Common myeloid progenitor, CD34-positive (primary cell): Measurements from ENCODE around the gene BBS12.

Experiments used
- CTCF ChIA-PET: fragments of 350-600 bp; sonication (Branson Sonifier 250); formaldehyde crosslinking; loops from one replicate; lab custom pipeline; 2021; ENCODE audit warnings: antibody characterized with exemption; lab: Charles Lee
- POLR2A ChIA-PET: fragments of 350-600 bp; sonication (Branson Sonifier 250); formaldehyde crosslinking; loops from one replicate; lab custom pipeline; 2021; ENCODE audit warnings: antibody characterized with exemption; lab: Charles Lee
- DNase-seq, 3 donors: peaks; one replicate each; pipeline versions ENCODE4 v3.0.0 to v3.0.0-alpha.2; 2013
- H3K27ac ChIP-seq, 2 experiments: 1 replicate in 1 of 2; 2 replicates in 1 of 2; pipeline ENCODE4 v1.7.0; 2013; ENCODE audit warnings: inconsistent platforms in 2 of 2, low read length in 2 of 2, mild to moderate bottlenecking in 2 of 2, low read depth in 1 of 2, moderate library complexity in 1 of 2; ENCODE audit not compliant: severe bottlenecking in 2 of 2, insufficient read depth in 1 of 2, poor library complexity in 1 of 2
- H3K27me3 ChIP-seq, 5 experiments: replicated peaks in 2 of 5; 1 replicate in 3 of 5; 2 replicates in 2 of 5; pipeline versions ENCODE4 v1.6.1 to v1.7.0; 2013; ENCODE audit warnings: low read length in 4 of 5, mild to moderate bottlenecking in 2 of 5, moderate library complexity in 2 of 5, inconsistent platforms in 1 of 5; ENCODE audit not compliant: insufficient read depth in 5 of 5, control insufficient read depth in 4 of 5
- H3K36me3 ChIP-seq, 4 experiments: 1 replicate in 2 of 4; 2 replicates in 2 of 4; pipeline versions ENCODE4 v1.6.1 to v1.7.0; 2013; ENCODE audit warnings: low read length in 3 of 4, control low read depth in 1 of 4, mild to moderate bottlenecking in 1 of 4; ENCODE audit not compliant: control insufficient read depth in 4 of 4, insufficient read depth in 4 of 4
- H3K4me1 ChIP-seq, 4 experiments: 1 replicate in 3 of 4; 2 replicates in 1 of 4; pipeline versions ENCODE4 v1.6.1 to v1.7.1; 2013; ENCODE audit warnings: low read length in 3 of 4, mild to moderate bottlenecking in 3 of 4, control low read depth in 1 of 4, inconsistent platforms in 1 of 4, moderate library complexity in 1 of 4; ENCODE audit not compliant: control insufficient read depth in 4 of 4, insufficient read depth in 4 of 4; ENCODE audit errors: control extremely low read depth in 1 of 4
- H3K4me3 ChIP-seq, 7 experiments: 1 replicate in 4 of 7; 2 replicates in 3 of 7; pipeline versions ENCODE4 v1.5.1 to v1.7.0; 2013; ENCODE audit warnings: mild to moderate bottlenecking in 7 of 7, low read length in 6 of 7, moderate library complexity in 6 of 7, inconsistent platforms in 2 of 7, low read depth in 2 of 7, control low read depth in 1 of 7; ENCODE audit not compliant: insufficient read depth in 4 of 7, control insufficient read depth in 1 of 7; ENCODE audit errors: extremely low read depth in 1 of 7
- H3K9me3 ChIP-seq, 5 experiments: 1 replicate in 4 of 5; 2 replicates in 1 of 5; pipeline versions ENCODE4 v1.6.1 to v1.7.1; 2013; ENCODE audit warnings: low read length in 4 of 5, mild to moderate bottlenecking in 2 of 5, inconsistent platforms in 1 of 5, low read depth in 1 of 5, moderate library complexity in 1 of 5; ENCODE audit not compliant: control insufficient read depth in 4 of 5, insufficient read depth in 2 of 5; ENCODE audit errors: control extremely low read depth in 1 of 5
- WGBS: methylation state at CpG from one replicate; pipeline ENCODE4 v1.1.5; 2013; ENCODE audit not compliant: insufficient coverage; 5-methylcytosine and 5-hydroxymethylcytosine counted together

BBS12 gene

DNA sequence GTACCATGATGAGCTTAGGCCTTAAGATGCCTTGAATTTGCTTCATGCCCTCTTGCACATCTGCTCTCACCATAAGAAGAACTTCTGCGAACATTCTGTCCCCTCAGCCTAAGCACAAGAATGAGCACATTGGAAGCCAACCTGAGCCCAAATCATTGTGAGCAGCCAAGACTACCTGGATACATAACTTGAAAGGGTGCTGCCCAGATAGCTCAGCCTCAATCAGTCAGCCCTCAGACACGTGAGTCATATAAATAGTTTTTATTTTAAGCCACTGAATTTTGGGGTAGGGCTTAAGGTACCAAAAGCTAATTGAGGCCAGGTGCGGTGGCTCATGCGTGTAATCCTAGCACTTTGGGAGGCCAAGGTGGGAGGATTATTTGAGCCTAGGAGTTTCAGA lies 27.5 kb upstream of the BBS12 start:
- ChIA-PET CTCF (interaction anchor here (1.8 kb wide), 1 partner anchor 11 kb away, joined by 5 read pairs; no protein-coding TSS in a partner anchor), POLR2A (no interaction called here)
- Histone ChIP-seq H3K4me1 (no peaks in the 10 kb centered on the region), H3K27ac (no peak overlapping the region), H3K36me3 (no peaks in the 10 kb centered on the region), H3K27me3 (peaks cover 0 to 7% (median 0%) of the 10 kb centered on the region in 5 experiments), H3K4me3 (no peak overlapping the region), H3K9me3 (no peaks in the 10 kb centered on the region)
- 100% methylated on average over 1 of the region's 4 CpGs for WGBS
- no peak for DNase-seq

DNA sequence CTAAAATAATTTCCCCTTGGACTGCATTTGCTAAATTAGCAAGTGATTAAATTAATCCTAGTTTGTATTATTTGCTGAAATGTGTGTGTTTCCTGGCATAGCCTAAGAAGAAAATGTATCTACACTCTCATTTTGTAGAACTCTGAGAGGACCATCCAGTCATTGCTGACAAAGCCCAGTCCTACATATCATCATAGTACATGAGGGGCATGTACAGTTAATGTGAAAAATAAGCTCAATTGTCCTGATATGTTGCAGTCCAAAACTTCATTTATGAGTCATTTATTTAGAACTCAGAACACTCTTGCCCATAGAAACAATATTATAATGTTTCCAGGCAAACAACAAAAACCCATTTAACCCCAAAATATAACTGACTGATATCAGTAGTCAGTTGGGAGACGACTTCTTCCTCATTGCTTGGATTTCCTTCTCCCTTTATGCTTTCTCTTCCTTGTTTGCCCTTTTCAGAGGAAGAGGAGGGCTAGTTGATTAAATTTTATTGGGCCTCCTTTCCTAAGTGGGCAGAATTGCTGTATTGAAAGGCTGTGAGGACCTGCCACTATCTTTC lies 26.9 kb upstream of the BBS12 start:
- DNase-seq = no peak
- ChIA-PET CTCF (interaction anchor here (1.8 kb wide), 1 partner anchor 11 kb away, joined by 5 read pairs; no protein-coding TSS in a partner anchor), POLR2A (no interaction called here)
- no peak overlapping the region for H3K27ac ChIP-seq
- H3K36me3 ChIP-seq = no peaks in the 10 kb centered on the region
- no peaks in the 10 kb centered on the region for H3K9me3 ChIP-seq
- no CpG with 5 or more reads among the region's 1 CpG for WGBS
- H3K27me3 ChIP-seq = peaks cover 0 to 4% (median 0%) of the 10 kb centered on the region in 5 experiments
- H3K4me3 ChIP-seq = no peak overlapping the region
- no peaks in the 10 kb centered on the region for H3K4me1 ChIP-seq

DNA sequence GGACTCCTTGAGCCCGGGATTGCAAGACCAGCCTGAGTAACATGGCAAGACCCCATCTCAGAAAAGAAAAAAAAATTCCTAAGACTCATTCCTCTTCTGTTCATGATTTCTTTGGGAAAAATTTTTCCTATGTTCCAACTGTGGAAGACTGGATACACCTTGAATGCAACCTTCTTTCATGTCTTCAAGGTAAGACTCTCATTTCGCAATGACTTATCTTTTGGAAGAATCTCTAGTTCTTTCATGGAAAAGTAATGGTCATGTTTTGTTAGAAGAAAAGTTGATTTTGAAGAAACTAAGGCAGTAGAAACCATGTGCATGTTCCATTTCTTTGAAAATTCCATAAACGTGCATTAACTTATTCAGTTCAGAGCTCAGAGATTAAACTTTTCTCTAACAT lies 26.0 kb upstream of the BBS12 start:
- POLR2A ChIA-PET = no interaction called here
- Histone ChIP-seq H3K4me1 (no peaks in the 10 kb centered on the region), H3K27me3 (peaks cover 0 to 7% (median 0%) of the 10 kb centered on the region in 5 experiments), H3K4me3 (no peak overlapping the region), H3K36me3 (no peaks in the 10 kb centered on the region), H3K9me3 (no peaks in the 10 kb centered on the region), H3K27ac (no peak overlapping the region)
- 100% methylated on average over 2 of the region's 3 CpGs for WGBS
- DNase-seq = no peak
- CTCF ChIA-PET = no interaction called here

DNA sequence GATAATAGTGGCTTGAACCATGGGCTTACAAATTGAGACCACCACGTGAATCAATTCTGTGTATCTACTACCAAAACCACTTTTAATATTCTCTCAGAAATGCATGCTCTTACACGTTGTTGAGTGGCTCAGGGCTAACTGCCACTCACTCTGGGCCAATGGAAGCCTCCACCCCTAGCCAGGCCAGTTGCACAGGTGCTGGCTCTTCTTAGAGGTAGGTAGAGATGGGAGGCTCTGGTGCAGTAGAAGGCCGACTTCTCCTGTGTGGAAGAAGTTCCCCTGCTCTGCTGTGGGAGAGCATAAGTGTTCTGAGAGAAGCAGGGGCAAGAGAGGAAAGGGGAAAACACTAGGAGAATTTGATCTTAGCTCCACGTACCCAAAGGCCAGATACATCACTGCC lies 25.0 kb upstream of the BBS12 start:
- Histone ChIP-seq H3K4me3 (no peak overlapping the region), H3K36me3 (no peaks in the 10 kb centered on the region), H3K9me3 (no peaks in the 10 kb centered on the region), H3K4me1 (no peaks in the 10 kb centered on the region), H3K27me3 (peaks cover 0 to 7% (median 0%) of the 10 kb centered on the region in 5 experiments), H3K27ac (no peak overlapping the region)
- no peak for DNase-seq
- 100% methylated on average over 3 of the region's 4 CpGs for WGBS
- CTCF ChIA-PET = no interaction called here
- POLR2A ChIA-PET = no interaction called here

DNA sequence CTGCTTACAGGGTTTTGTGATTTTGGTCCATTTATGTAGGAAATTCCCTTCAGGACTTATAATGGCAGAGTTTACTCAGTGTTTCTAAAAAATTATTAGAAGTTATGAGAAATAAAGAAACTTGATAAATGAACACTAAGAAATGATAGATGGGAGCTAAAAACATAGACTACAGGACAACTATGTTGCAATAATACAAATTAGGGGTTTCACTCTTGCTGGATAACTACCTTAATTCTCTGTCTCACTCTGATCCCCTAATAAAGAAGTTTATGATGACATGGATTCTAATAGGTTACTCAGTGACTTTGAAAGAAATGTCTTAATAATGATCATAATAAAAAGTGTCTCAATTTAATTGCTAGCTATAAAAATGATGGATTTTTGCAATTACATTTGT lies 23.3 kb upstream of the BBS12 start:
- CTCF ChIA-PET = no interaction called here

DNA sequence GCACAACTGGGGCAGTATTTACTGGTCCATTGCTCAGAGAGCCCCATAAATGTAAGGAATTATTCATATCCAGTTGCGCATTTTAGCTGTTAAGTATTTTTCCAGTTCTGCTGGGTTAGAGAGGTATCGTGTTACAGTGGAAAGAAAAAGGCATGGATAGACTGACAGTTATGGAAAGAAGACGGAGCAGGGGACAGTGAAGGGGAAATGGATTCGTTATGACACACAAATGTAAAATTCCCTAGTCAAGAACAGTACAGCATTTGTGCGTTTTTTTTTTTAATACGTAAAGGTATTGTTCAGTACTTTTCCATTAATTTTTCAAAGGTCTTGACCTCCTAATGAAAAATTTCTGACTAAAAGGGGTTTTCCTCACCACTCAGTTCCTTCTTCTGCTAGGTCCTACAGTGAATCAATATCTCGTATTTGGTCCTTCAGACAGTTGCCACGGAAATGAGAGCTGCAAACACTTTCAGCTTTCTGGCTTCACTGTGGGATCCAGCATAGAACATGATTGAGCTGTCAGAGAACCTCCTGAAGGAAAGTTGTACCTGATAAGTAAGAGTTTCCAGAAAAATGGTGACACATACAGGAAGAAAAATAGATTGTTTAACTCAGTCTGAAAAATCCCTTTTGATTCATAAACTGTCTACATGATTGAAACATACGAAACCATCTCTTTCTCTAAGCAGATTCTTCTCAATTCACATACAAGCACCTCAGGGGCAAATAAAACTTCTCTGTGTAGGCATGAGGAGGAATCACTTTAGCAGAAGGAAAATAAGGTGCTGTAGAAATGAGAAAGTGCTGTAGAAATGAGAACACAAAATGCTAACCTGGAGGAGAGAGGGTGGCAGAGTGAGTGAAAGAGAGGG lies 21.8 kb upstream of the BBS12 start:
- Histone ChIP-seq H3K27ac (no peak overlapping the region), H3K36me3 (no peaks in the 10 kb centered on the region), H3K4me1 (no peaks in the 10 kb centered on the region), H3K4me3 (no peak overlapping the region), H3K27me3 (peaks cover 0 to 8% (median 0%) of the 10 kb centered on the region in 5 experiments), H3K9me3 (no peaks in the 10 kb centered on the region)
- WGBS = 87% methylated on average over 7 of the region's 9 CpGs
- CTCF ChIA-PET = no interaction called here
- POLR2A ChIA-PET = no interaction called here
- no peak for DNase-seq

More for the DNA sequence above, 23.3 kb upstream of the BBS12 start:
- POLR2A ChIA-PET = no interaction called here
- H3K4me1 ChIP-seq = no peaks in the 10 kb centered on the region
- no peak for DNase-seq
- no peaks in the 10 kb centered on the region for H3K9me3 ChIP-seq
- H3K36me3 ChIP-seq = no peaks in the 10 kb centered on the region
- H3K27me3 ChIP-seq = peaks cover 0 to 7% (median 0%) of the 10 kb centered on the region in 5 experiments
- H3K27ac ChIP-seq = no peak overlapping the region
- no peak overlapping the region for H3K4me3 ChIP-seq

DNA sequence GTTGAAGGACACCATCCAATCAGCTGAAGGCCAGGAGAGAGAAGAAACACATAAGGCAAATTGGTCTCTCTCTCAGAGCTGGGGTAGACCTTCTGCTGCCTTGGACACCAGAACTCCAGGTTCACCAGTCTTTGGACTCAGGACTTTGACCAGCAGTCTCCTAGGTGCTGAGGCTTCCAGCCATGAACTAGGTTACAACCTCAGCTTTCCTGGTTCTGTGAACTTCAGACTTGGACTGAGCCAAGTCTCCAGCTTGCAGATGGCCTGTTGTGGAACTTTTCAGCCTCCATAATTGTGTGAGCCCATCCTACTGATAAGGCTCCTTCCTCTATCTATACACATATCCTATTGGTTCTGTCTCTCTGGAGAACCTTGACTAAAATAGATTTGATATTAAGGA lies 20.6 kb upstream of the BBS12 start:
- Histone ChIP-seq H3K9me3 (no peaks in the 10 kb centered on the region), H3K36me3 (no peaks in the 10 kb centered on the region), H3K4me3 (no peak overlapping the region), H3K27me3 (peaks cover 0 to 8% (median 0%) of the 10 kb centered on the region in 5 experiments), H3K27ac (no peak overlapping the region), H3K4me1 (no peaks in the 10 kb centered on the region)
- ChIA-PET CTCF (no interaction called here), POLR2A (no interaction called here)
- no peak for DNase-seq
